RWPE1 (cell line): ENCODE measurements around the gene IGF2BP3.

Experiments
- CTCF ChIA-PET: fragments of 350-600 bp; sonication (Branson Sonifier 250); formaldehyde crosslinking; extraction: SDS; loops from one replicate; lab custom pipeline; 2021; lab: Yijun Ruan, JAX
- POLR2A ChIA-PET: fragments of 400-600 bp; formaldehyde crosslinking; extraction: SDS; loops from one replicate; lab custom pipeline; 2020; ENCODE audit warnings: antibody characterized with exemption; ENCODE audit not compliant: low non-redundant PET; lab: Yijun Ruan, JAX
- DNase-seq: peaks from one replicate; pipeline ENCODE4 v3.0.0; 2012; ENCODE audit warnings: low spot score
- H3K27ac ChIP-seq: fragments of 450-650 bp; 2 replicates; pipeline ENCODE4 v1.5.1; 2017
- CTCF ChIP-seq: fragments of 450-650 bp; conservative IDR thresholded peaks from 2 replicates; pipeline ENCODE4 v1.5.1; 2017; ENCODE audit warnings: low read depth, mild to moderate bottlenecking

IGF2BP3 gene

GRCh38 chr7:23268746-23269145, 201.5 kb downstream of the IGF2BP3 start:
- ChIA-PET POLR2A (no interaction called here), CTCF (interaction anchor here (1.5 kb wide), 1 partner anchor 84 kb away, joined by 6 read pairs; no protein-coding TSS in a partner anchor)
- no peak for TF ChIP-seq CTCF
- no peak for DNase-seq
- no peak overlapping the region for H3K27ac ChIP-seq

GRCh38 chr7:23268167-23268566, 202.1 kb downstream of the IGF2BP3 start:
- no peak overlapping the region for H3K27ac ChIP-seq
- POLR2A ChIA-PET, result no interaction called here
- CTCF ChIA-PET, result interaction anchor here (0.5 to 1.5 kb wide), 2 partner anchors 83 to 97 kb away, joined by 4 to 6 read pairs; no protein-coding TSS in a partner anchor
- DNase-seq, result no peak
- TF ChIP-seq CTCF, result no peak

GRCh38 chr7:23267357-23267756, 202.9 kb downstream of the IGF2BP3 start:
- DNase-seq, result no peak
- ChIA-PET POLR2A (no interaction called here), CTCF (no interaction called here)
- H3K27ac ChIP-seq, result no peak overlapping the region
- no peak for TF ChIP-seq CTCF

GRCh38 chr7:23266918-23267317, 203.4 kb downstream of the IGF2BP3 start:
- no peak for TF ChIP-seq CTCF
- ChIA-PET CTCF (no interaction called here), POLR2A (no interaction called here)
- no peak overlapping the region for H3K27ac ChIP-seq
- no peak for DNase-seq

- CTCF ChIA-PET, result interaction anchor here (0.6 to 2.7 kb wide), 3 partner anchors 8 to 1403 kb away, joined by 3 to 22 read pairs (median 3); no protein-coding TSS in a partner anchor
- no peak for TF ChIP-seq CTCF
- POLR2A ChIA-PET, result interaction anchor here (0.5 kb wide), 1 partner anchor 12 kb away, joined by 3 read pairs; no protein-coding TSS in a partner anchor
- no peak overlapping the region for H3K27ac ChIP-seq
- DNase-seq, result no peak
Measured at GRCh38 chr7:23264916-23265458, 205.3 kb downstream of the IGF2BP3 start.

GRCh38 chr7:23261843-23262452, 208.3 kb downstream of the IGF2BP3 start:
- ChIA-PET POLR2A (no interaction called here), CTCF (interaction anchor here (0.5 to 1.0 kb wide), 3 partner anchors 10 to 281 kb away, joined by 3 to 6 read pairs (median 3); no protein-coding TSS in a partner anchor)
- TF ChIP-seq CTCF, result peak; percentile 99

More at GRCh38 chr7:23261843-23262452, 208.3 kb downstream of the IGF2BP3 start:
- DNase-seq, result peak; percentile 91
- H3K27ac ChIP-seq, result no peak overlapping the region
